ENCODE measurements around the gene IPO4.

DNA sequence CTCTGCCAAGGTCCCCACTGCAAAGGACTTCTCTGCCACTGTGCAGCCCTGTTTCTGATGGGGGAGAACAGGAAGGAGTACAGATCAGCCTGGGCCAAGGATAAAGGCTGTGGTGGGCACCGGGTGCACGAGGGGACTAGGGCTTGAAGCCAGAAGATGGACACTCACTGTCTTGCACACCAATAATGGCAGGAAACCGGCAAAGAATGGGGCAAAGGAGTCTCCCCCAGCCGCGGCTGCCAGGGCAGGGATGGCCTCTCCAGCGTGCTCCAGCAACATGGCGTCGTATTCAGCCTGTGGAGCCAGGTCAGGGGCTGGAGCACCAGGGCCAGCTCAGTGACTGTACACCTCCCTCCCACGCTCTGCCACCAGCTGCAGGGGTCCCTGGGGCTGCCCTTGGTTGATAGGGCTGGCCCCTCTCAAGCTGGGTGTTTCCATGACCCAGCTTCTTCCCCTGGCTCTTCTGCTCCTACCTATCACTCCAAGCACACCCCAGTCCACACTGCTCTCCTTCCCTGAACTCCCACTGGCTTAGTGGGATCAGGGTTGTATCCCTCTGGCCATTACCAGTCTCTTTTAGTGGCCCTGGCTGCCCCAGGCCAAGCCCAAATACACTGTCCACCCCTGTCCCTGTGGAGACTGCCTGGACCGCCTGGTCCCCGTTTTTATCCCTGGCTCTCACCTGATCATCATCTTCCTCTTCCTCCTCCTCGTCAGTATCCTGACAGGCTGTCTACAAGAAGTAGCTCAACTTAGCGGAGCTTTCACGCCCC, 6.3 kb downstream of the IPO4 start:
- TF ChIP-seq, protein P1, sequence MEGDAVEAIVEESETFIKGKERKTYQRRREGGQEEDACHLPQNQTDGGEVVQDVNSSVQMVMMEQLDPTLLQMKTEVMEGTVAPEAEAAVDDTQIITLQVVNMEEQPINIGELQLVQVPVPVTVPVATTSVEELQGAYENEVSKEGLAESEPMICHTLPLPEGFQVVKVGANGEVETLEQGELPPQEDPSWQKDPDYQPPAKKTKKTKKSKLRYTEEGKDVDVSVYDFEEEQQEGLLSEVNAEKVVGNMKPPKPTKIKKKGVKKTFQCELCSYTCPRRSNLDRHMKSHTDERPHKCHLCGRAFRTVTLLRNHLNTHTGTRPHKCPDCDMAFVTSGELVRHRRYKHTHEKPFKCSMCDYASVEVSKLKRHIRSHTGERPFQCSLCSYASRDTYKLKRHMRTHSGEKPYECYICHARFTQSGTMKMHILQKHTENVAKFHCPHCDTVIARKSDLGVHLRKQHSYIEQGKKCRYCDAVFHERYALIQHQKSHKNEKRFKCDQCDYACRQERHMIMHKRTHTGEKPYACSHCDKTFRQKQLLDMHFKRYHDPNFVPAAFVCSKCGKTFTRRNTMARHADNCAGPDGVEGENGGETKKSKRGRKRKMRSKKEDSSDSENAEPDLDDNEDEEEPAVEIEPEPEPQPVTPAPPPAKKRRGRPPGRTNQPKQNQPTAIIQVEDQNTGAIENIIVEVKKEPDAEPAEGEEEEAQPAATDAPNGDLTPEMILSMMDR (IDR thresholded peaks at IDR 0.05), result no peak
- no peak for TF ChIP-seq POLR2A (IDR thresholded peaks at IDR 0.05)
